ENCODE measurements around the gene RPL37.
A peak's percentile ranks its signal among the peaks of the same experiment; 100 is the strongest.
"Not testable (repeated sequence)": the region's sequence is repeated elsewhere in the genome, so short reads cannot be mapped to it uniquely, and the experiment has no call there.

Gene RPL37

GRCh38 chr5:40834849-40835787, at the start of gene RPL37:
Gene RPL37 (minus strand): TSS chr5:40835222. CDS start chr5:40835185, 37 bp downstream.
- peak; percentile 98 for DNase-seq

- not testable (repeated sequence) for DNase-seq
Observed at GRCh38 chr5:40883051-40883450, 48.0 kb upstream of the RPL37 start.

GRCh38 chr5:40882291-40882690, 47.3 kb upstream of the RPL37 start:
- no peak for DNase-seq

GRCh38 chr5:40879163-40879942, 44.3 kb upstream of the RPL37 start:
- peak; percentile 27 for DNase-seq

GRCh38 chr5:40877371-40877988, 42.5 kb upstream of the RPL37 start:
- DNase-seq: no peak

GRCh38 chr5:40875958-40876357, 40.9 kb upstream of the RPL37 start:
- DNase-seq: no peak

- DNase-seq: no peak
Observed at GRCh38 chr5:40873286-40873880, 38.4 kb upstream of the RPL37 start.

- DNase-seq: not testable (repeated sequence)
Observed at GRCh38 chr5:40872253-40872652, 37.2 kb upstream of the RPL37 start.

- DNase-seq: no peak
Observed at GRCh38 chr5:40871177-40871576, 36.2 kb upstream of the RPL37 start.

GRCh38 chr5:40869384-40869783, 34.4 kb upstream of the RPL37 start:
- DNase-seq: no peak

- DNase-seq: no peak
Observed at GRCh38 chr5:40866844-40867243, 31.8 kb upstream of the RPL37 start.

GRCh38 chr5:40865004-40865403, 30.0 kb upstream of the RPL37 start:
- not testable (repeated sequence) for DNase-seq

- no peak for DNase-seq
Observed at GRCh38 chr5:40860711-40861110, 25.7 kb upstream of the RPL37 start.

- no peak for DNase-seq
Observed at GRCh38 chr5:40853632-40854192, 18.7 kb upstream of the RPL37 start.

GRCh38 chr5:40847525-40847924, 12.5 kb upstream of the RPL37 start:
- DNase-seq: no peak

- DNase-seq: no peak
Observed at GRCh38 chr5:40846371-40846770, 11.3 kb upstream of the RPL37 start.

GRCh38 chr5:40844565-40844964, 9.5 kb upstream of the RPL37 start:
- no peak for DNase-seq

- no peak for DNase-seq
Observed at GRCh38 chr5:40842351-40842750, 7.3 kb upstream of the RPL37 start.

GRCh38 chr5:40841068-40841805, 6.2 kb upstream of the RPL37 start, which contains the start of gene CARD6:
Gene CARD6 (plus strand): TSS chr5:40841367. CDS start chr5:40841383, 16 bp downstream.
- no peak for DNase-seq

GRCh38 chr5:40838086-40838485, 3.1 kb upstream of the RPL37 start:
- no peak for DNase-seq

GRCh38 chr5:40834391-40834848, 602 bp downstream of the RPL37 start:
- no peak for DNase-seq
